Pancreas (tissue), 10 donors: Measurements from ENCODE around the gene CDHR5. TPM values are rescaled to one million over a fixed set of nuclear protein-coding genes. Genes with fewer than 3 reads are reported as not detected.
A peak's percentile ranks its signal among the peaks of the same experiment; 100 is the strongest.

Experiments used
- ATAC-seq, 4 donors: fragments of 200-7000 bp; cut with Tn5 transposase; one replicate each; pipeline versions ENCODE4 v1.8.0 to v1.9.1; 2020; ENCODE audit warnings: mild to moderate bottlenecking in 4 of 4, moderate library complexity in 4 of 4
- DNase-seq, 6 donors: peaks; one replicate each; pipeline ENCODE4 v3.0.0-alpha.2; 2020
- FAIRE-seq: peaks from 2 replicates; lab custom pipeline; 2012; peaks lifted over from hg19 to GRCh38; lab: Jason Lieb, UNC
- H3K27ac ChIP-seq, 4 donors: fragments of 200-600 bp; sonication (generic); 1 replicate in 3 of 4; 2 replicates in 1 of 4; pipeline versions ENCODE4 v1.5.0 to v1.8.0; 2020
- H3K27me3 ChIP-seq, 4 donors: fragments of 200-600 bp; one replicate each; pipeline ENCODE4 v1.8.0; 2021
- H3K36me3 ChIP-seq, 3 donors: fragments of 200-600 bp; sonication (generic) in 1 of 3; one replicate each; pipeline versions ENCODE4 v1.5.0 to v1.8.0; 2020 to 2021
- H3K4me1 ChIP-seq, 3 donors: fragments of 200-600 bp; one replicate each; pipeline ENCODE4 v1.8.0; 2021
- H3K4me3 ChIP-seq, 4 donors: fragments of 200-600 bp; sonication (generic) in 2 of 4; one replicate each; pipeline versions ENCODE4 v1.5.0 to v1.8.0; 2020 to 2021
- H3K9me3 ChIP-seq, 4 donors: fragments of 200-600 bp; one replicate each; pipeline ENCODE4 v1.8.0; 2021
- WGBS, 2 donors: extraction: QIAGEN DNeasy Blood & Tissue Kit; methylation state at CpG; one replicate each; pipeline ENCODE4 v1.1.7; 2013; 5-methylcytosine and 5-hydroxymethylcytosine counted together
- intact Hi-C, 3 donors: fragments of 100-400 bp; cut with DNase I; formaldehyde crosslinking; loops; one replicate each; pipeline versions ENCODE4 v1.11.1 to v1.14.2; 2022
- polyA plus RNA-seq, 2 donors: library from polyadenylated mRNA; stranded (reverse); fragments of 200-250 nt; gene quantifications; one replicate each; pipeline ENCODE4 v1.2.3, GENCODE V29; 2013
- total RNA-seq, 6 donors: library from RNA; stranded (reverse); fragmentation: NEBNext Ultra II Directional in 4 of 6; extraction: Animal tissue kit (Norgen Biotek cat#: 25700) in 4 of 6; gene quantifications; one replicate each; pipeline versions ENCODE4 v1.2.1 to v1.2.4, GENCODE V29; 2021 to 2023
- TF ChIP-seq, protein P1 (sequence below), 4 donors: fragments of 200-600 bp; sonication (generic) in 3 of 4; IDR thresholded peaks; one replicate each; pipeline versions ENCODE4 v1.5.0 to v1.8.0; 2021; ENCODE audit warnings: antibody characterized with exemption in 4 of 4
- donor health status: healthy with polysubstance abuse.
- donor health status: DM: no; HTN: no; CAD: no; lungs with moderate emphysema.
- donor health status: DM: no; HTN: no; CAD: no.
- donor health status: control.
- donor health status: control.
- donor health status: Bipolar disorder and iron deficiency.
- donor health status: DM: yes; HTN: yes; CAD: no.
- donor health status: DM: no; HTN: no; CAD: no.
- donor health status: DM: no; HTN: no; CAD: no.
- donor health status: DM: yes; HTN: yes; CAD: no.

CDHR5 gene
- total and polyA plus RNA-seq, 8 donors = 0.61 to 4.4 (median 1.5) TPM

- H3K4me3 ChIP-seq = no peak overlapping the region
- DNase-seq = peak in 5 of 6 donors; percentile 16 to 75 (median 47)
- intact Hi-C loops = no loop called here
- no peaks in the 10 kb centered on the region for H3K27me3 ChIP-seq
- no peaks in the 10 kb centered on the region for H3K9me3 ChIP-seq
- no peak overlapping the region for H3K27ac ChIP-seq
- WGBS, 2 donors = 74 to 79% methylated on average over 27 of the region's 27 CpGs
- FAIRE-seq = no peak
- H3K36me3 ChIP-seq = peaks cover 2 to 58% (median 42%) of the 10 kb centered on the region in 3 donors
- no peak for ATAC-seq
- H3K4me1 ChIP-seq = peaks cover 0 to 9% (median 7%) of the 10 kb centered on the region in 3 donors
- TF ChIP-seq, protein P1, sequence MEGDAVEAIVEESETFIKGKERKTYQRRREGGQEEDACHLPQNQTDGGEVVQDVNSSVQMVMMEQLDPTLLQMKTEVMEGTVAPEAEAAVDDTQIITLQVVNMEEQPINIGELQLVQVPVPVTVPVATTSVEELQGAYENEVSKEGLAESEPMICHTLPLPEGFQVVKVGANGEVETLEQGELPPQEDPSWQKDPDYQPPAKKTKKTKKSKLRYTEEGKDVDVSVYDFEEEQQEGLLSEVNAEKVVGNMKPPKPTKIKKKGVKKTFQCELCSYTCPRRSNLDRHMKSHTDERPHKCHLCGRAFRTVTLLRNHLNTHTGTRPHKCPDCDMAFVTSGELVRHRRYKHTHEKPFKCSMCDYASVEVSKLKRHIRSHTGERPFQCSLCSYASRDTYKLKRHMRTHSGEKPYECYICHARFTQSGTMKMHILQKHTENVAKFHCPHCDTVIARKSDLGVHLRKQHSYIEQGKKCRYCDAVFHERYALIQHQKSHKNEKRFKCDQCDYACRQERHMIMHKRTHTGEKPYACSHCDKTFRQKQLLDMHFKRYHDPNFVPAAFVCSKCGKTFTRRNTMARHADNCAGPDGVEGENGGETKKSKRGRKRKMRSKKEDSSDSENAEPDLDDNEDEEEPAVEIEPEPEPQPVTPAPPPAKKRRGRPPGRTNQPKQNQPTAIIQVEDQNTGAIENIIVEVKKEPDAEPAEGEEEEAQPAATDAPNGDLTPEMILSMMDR (IDR thresholded peaks at IDR 0.05) = no peak
Measured at GRCh38 chr11:612201-612960, 12.4 kb downstream of the CDHR5 start.

DNA sequence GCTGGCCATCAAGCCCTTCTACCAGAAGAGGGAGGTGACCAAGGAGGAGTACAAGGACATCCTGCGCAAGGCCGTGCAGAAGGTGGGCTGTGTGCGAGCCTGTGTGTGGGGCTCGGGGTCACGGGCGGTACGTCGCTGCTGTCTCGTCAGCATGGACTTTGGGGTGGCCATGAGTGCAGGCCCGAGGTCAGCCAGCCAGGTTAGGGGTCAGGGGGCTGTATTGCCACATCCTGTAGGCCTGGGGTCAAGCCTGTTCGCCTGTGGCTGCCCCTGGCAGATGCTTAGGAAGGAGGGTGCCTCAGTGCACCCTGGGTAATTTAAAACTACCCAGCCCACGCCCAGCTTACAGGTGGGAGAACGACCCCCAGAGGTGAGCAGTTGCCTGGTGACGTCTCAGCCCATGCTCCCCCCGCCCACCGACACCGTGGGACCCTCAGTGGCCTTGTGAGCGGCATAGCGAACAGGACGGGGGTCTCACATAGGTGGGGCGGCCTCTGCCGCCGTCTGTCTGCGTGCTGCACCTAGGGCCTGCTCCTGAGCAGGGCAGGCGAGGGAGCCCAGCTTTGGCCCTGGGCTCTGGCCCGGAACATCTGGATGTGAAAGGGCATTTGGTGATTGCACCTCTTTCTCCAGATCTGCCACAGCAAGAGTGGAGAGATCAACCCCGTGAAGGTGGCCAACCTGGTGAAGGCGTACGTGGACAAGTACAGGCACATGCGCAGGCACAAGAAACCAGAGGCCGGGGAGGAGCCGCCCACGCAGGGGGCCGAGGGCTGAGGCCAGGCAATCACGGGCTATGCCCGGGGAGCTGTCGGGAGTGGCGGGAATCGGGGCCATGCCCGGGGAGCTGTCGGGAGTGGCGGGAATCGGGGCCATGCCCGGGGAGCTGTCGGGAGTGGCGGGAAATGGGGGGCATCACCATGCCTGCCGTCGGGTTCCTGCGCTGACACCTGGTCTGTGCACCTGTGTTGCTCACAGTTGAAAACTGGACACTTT, 13.5 kb downstream of the CDHR5 start:
- intact Hi-C loops = no loop called here
- peaks cover 0 to 9% (median 7%) of the 10 kb centered on the region in 3 donors for H3K4me1 ChIP-seq
- no peak for FAIRE-seq
- no peak for ATAC-seq
- H3K4me3 ChIP-seq = no peak overlapping the region
- TF ChIP-seq, protein P1 (IDR thresholded peaks at IDR 0.05) = no peak
- H3K27me3 ChIP-seq = no peaks in the 10 kb centered on the region
- peaks cover 4 to 69% (median 45%) of the 10 kb centered on the region in 3 donors for H3K36me3 ChIP-seq
- H3K9me3 ChIP-seq = no peaks in the 10 kb centered on the region
- WGBS, 2 donors = 92% methylated on average over 43 to 49 of the region's 49 CpGs
- peak in 4 of 6 donors; percentile 17 to 70 (median 40) for DNase-seq
- no peak overlapping the region for H3K27ac ChIP-seq

GRCh38 chr11:610146-610801, 14.5 kb downstream of the CDHR5 start:
- no peaks in the 10 kb centered on the region for H3K9me3 ChIP-seq
- H3K36me3 ChIP-seq = peaks cover 4 to 79% (median 47%) of the 10 kb centered on the region in 3 donors
- DNase-seq = peak in 4 of 6 donors; percentile 12 to 71 (median 32)
- H3K4me3 ChIP-seq = no peak overlapping the region
- no peak for FAIRE-seq
- peaks cover 0 to 6% (median 5%) of the 10 kb centered on the region in 3 donors for H3K4me1 ChIP-seq
- TF ChIP-seq, protein P1 (IDR thresholded peaks at IDR 0.05) = no peak
- H3K27me3 ChIP-seq = no peaks in the 10 kb centered on the region
- H3K27ac ChIP-seq = no peak overlapping the region
- intact Hi-C loops = no loop called here
- 95 to 96% methylated on average over 15 to 18 of the region's 18 CpGs for WGBS, 2 donors
- ATAC-seq = no peak

DNA sequence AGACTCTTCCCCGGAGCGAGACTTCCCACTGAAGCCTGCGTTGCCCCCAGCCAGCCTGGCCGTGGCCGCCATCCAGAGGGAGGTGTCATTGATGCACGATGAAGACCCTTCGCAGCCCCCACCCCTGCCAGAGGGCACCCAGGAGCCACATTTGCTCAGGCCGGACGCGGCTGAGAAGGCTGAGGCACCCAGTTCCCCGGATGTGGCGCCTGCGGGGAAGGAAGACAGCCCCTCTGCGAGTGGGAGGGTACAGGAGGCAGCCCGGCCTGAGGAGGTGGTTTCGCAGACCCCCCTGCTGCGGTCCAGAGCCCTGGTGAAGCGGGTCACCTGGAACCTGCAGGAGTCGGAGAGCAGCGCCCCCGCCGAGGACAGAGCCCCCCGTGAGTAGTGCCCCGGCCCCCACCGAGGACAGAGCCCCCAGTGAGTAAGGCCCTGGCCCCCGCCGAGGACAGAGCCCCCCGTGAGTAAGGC, 15.4 kb downstream of the CDHR5 start:
- no peak overlapping the region for H3K4me3 ChIP-seq
- peaks cover 4 to 86% (median 52%) of the 10 kb centered on the region in 3 donors for H3K36me3 ChIP-seq
- FAIRE-seq (no peak), ATAC-seq (no peak), DNase-seq (peak in 1 of 6 donors; percentile 71)
- TF ChIP-seq, protein P1 (IDR thresholded peaks at IDR 0.05) = no peak
- H3K9me3 ChIP-seq = no peaks in the 10 kb centered on the region
- no peaks in the 10 kb centered on the region for H3K27me3 ChIP-seq
- H3K27ac ChIP-seq = no peak overlapping the region
- intact Hi-C loops = no loop called here
- H3K4me1 ChIP-seq = peaks cover 0 to 4% (median 0%) of the 10 kb centered on the region in 3 donors
- WGBS, 2 donors = 94 to 95% methylated on average over 22 to 28 of the region's 28 CpGs
